KG1 (cell line): ENCODE measurements around the gene CPEB4.

Experiments used
- DNase-seq: peaks from one replicate; lab custom pipeline; 2025; lab: John Stamatoyannopoulos, UW

CPEB4 gene

GRCh38 chr5:173944511-173944910, 56.4 kb downstream of the CPEB4 start:
- DNase-seq = no peak

- DNase-seq = no peak
These were observed 57.0 kb downstream of the CPEB4 start for GRCh38 chr5:173945160-173945559.

- DNase-seq = no peak
These were observed 58.2 kb downstream of the CPEB4 start for GRCh38 chr5:173946323-173946722.

GRCh38 chr5:173950829-173951228, 62.7 kb downstream of the CPEB4 start:
- DNase-seq = no peak

- DNase-seq = no peak
These were observed 65.5 kb downstream of the CPEB4 start for GRCh38 chr5:173953528-173954090.

- DNase-seq = no peak
These were observed 66.7 kb downstream of the CPEB4 start for GRCh38 chr5:173954671-173955521.

- DNase-seq = no peak
These were observed 72.8 kb downstream of the CPEB4 start for GRCh38 chr5:173960986-173961385.

GRCh38 chr5:173961418-173961817, 73.3 kb downstream of the CPEB4 start:
- DNase-seq = no peak

GRCh38 chr5:173962436-173962972, 74.4 kb downstream of the CPEB4 start:
- DNase-seq = no peak

GRCh38 chr5:173963182-173963838, 75.2 kb downstream of the CPEB4 start:
- DNase-seq = no peak

GRCh38 chr5:173963867-173964441, 75.8 kb downstream of the CPEB4 start:
- DNase-seq = no peak

- no peak for DNase-seq
These were observed 76.4 kb downstream of the CPEB4 start for GRCh38 chr5:173964506-173964905.

- no peak for DNase-seq
These were observed 79.1 kb downstream of the CPEB4 start for GRCh38 chr5:173967241-173967640.

GRCh38 chr5:173968154-173968797, 80.1 kb downstream of the CPEB4 start:
- DNase-seq = no peak

GRCh38 chr5:173969167-173970049, 81.3 kb downstream of the CPEB4 start:
- no peak for DNase-seq

- DNase-seq = no peak
These were observed 82.9 kb downstream of the CPEB4 start for GRCh38 chr5:173970878-173971650.

GRCh38 chr5:173971681-173972345, 83.7 kb downstream of the CPEB4 start:
- no peak for DNase-seq

GRCh38 chr5:173972607-173972924, 84.4 kb downstream of the CPEB4 start:
- DNase-seq = no peak

- DNase-seq = peak; percentile 80
These were observed 84.9 kb downstream of the CPEB4 start for GRCh38 chr5:173972925-173973615.
